ENCODE results near the gene NCKAP5.

Gene NCKAP5

DNA sequence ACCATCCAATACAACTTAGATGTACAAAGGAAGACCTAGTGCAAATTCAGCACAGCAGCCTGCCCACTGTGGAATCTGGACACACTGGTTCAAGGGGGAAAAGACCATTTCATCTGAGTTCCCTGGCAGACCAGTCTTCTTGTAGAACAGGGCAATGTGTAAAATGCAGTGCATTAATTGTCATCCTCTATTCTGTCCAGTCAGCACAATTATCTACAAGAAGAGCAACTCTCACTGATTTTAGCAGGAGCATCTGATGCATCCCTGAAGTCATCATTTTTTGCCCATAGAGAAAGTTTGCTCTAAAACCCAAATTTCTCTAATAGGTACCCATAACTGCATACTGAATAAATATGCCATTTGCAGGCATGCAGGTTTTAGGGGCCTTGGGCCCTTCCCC, 816.4 kb downstream of the NCKAP5 start:
- DNase-seq (ENCODE audit: low spot score) = no peak
- TF ChIP-seq, protein P1, sequence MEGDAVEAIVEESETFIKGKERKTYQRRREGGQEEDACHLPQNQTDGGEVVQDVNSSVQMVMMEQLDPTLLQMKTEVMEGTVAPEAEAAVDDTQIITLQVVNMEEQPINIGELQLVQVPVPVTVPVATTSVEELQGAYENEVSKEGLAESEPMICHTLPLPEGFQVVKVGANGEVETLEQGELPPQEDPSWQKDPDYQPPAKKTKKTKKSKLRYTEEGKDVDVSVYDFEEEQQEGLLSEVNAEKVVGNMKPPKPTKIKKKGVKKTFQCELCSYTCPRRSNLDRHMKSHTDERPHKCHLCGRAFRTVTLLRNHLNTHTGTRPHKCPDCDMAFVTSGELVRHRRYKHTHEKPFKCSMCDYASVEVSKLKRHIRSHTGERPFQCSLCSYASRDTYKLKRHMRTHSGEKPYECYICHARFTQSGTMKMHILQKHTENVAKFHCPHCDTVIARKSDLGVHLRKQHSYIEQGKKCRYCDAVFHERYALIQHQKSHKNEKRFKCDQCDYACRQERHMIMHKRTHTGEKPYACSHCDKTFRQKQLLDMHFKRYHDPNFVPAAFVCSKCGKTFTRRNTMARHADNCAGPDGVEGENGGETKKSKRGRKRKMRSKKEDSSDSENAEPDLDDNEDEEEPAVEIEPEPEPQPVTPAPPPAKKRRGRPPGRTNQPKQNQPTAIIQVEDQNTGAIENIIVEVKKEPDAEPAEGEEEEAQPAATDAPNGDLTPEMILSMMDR (IDR thresholded peaks at IDR 0.05; ENCODE audit: borderline replicate concordance, control extremely low read depth, extremely low read depth, insufficient read depth, missing control alignments) = no peak
- in situ Hi-C loops (cut with MboI; ENCODE audit: low sequenced_read_pairs, unreplicated experiment) = no loop called here

DNA sequence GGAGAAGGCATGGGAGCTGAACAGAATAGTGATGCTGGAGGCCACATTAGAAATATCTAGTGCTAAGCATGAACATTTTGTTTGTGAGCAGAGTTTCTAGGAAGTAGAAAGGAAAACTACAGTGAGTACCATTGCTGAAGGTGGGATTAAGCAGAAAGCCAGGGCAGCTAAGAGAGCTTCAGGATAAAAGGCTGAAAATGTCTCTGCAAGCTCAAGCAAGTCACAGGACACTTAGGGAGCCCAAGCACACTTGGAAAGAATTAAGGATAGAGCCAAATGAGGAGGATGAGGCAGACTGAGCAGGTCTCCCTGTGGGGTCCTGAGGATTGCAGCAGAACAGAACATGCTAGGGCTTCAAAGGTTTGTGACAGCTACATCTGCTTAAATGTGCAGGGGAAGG, 817.7 kb downstream of the NCKAP5 start:
- TF ChIP-seq, protein P1 (IDR thresholded peaks at IDR 0.05; ENCODE audit: borderline replicate concordance, control extremely low read depth, extremely low read depth, insufficient read depth, missing control alignments) = no peak
- DNase-seq (ENCODE audit: low spot score) = no peak
- in situ Hi-C loops (cut with MboI; ENCODE audit: low sequenced_read_pairs, unreplicated experiment) = no loop called here

DNA sequence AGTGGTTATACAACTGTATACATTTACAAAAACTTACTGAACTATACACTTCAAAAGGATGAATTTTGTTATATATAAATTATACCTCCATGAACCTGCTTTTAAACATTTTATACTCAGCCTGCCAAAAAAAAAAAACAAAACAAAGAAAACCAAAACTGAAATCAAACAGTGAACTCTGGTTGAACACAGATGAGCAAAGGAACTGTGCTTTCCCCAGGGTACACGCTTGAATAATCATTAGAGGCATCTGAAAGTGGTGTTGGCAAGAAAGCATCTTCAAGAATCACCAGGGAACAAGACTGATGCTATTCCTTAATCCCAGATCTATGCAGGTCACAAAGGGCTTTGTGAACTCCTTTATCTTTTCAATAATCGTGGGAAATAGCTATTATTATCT, 821.2 kb downstream of the NCKAP5 start:
- in situ Hi-C loops (cut with MboI; ENCODE audit: low sequenced_read_pairs, unreplicated experiment) = no loop called here
- TF ChIP-seq, protein P1 (IDR thresholded peaks at IDR 0.05; ENCODE audit: borderline replicate concordance, control extremely low read depth, extremely low read depth, insufficient read depth, missing control alignments) = no peak
- no peak for DNase-seq (ENCODE audit: low spot score)

DNA sequence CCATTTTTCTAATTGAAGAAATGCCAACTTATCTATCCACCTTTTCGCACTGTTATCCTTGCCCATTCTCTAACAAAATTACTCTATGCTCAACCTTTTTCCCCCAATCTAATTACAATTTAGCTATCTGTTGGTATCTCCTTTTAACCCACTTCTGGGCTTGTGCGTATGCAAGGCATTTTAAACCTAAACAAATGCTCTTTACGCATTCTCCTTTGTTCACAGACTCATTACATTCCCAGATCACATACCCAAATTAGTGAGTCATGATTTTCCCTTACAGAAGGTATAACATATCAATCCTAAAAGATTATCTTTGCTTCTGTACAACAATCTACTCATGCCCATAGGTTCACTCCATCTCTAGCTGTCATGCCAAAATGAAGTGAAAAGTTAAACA, 826.5 kb downstream of the NCKAP5 start:
- in situ Hi-C loops (cut with MboI; ENCODE audit: low sequenced_read_pairs, unreplicated experiment) = no loop called here
- DNase-seq (ENCODE audit: low spot score) = no peak
- TF ChIP-seq, protein P1 (IDR thresholded peaks at IDR 0.05; ENCODE audit: borderline replicate concordance, control extremely low read depth, extremely low read depth, insufficient read depth, missing control alignments) = no peak

DNA sequence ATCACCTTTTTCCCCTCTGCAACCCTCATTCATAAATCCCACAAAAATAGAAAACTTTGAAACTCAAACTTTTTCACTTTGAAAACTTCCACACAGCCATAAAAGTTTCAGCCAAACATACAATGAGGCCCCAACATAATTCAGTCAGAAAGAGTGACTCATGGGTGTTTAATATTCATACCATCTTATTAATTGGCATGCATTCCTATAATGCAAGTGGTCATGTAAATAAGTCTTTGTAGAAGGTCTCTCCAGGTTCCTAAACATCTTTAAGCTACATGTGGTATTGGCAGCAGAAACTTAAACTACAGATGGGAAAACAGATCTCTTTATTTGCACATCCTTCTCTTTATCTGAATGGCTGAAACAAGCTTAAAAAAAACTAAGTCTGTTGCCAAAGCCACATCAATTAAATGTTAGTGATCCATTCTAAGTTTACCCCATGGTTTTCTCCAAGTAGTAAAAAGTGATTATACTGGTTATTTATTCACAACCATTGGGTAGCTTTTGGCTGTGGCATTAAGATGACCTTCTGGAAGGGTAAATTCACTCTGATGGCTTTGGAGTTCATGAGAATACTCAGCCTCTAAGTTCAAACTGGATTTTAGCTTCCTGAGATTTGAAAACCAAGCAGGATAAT, 828.1 kb downstream of the NCKAP5 start:
- in situ Hi-C loops (cut with MboI; ENCODE audit: low sequenced_read_pairs, unreplicated experiment) = no loop called here
- TF ChIP-seq, protein P1 (IDR thresholded peaks at IDR 0.05; ENCODE audit: borderline replicate concordance, control extremely low read depth, extremely low read depth, insufficient read depth, missing control alignments) = no peak
- DNase-seq (ENCODE audit: low spot score) = no peak

DNA sequence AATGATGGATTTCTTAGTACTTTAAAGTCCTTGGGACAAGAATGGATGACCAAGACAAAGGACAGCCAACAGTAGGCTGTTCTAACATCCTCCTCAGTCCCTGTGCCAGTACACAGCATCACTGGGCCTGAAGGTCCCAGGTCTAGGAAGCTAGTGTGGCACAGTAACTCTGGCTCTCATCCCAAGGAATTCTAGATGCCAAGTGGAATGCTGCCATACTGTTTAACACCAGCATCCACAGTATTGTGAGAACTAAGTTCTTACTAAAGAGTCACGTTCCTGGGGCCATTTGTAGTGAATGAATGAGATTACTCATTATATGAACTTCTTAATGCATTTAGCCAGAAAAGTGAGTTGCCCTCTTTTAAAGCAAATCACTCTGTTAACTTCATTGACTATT, 830.0 kb downstream of the NCKAP5 start:
- in situ Hi-C loops (cut with MboI; ENCODE audit: low sequenced_read_pairs, unreplicated experiment) = no loop called here
- DNase-seq (ENCODE audit: low spot score) = no peak
- TF ChIP-seq, protein P1 (IDR thresholded peaks at IDR 0.05; ENCODE audit: borderline replicate concordance, control extremely low read depth, extremely low read depth, insufficient read depth, missing control alignments) = no peak
